ENCODE data around the gene DPT. TPM values are rescaled to one million over a fixed set of nuclear protein-coding genes. Genes with fewer than 3 reads are reported as not detected.

DPT gene
- total and polyA plus RNA-seq, 10 of the 15 experiments (the other 5 are each of a cell fraction or from before 2014, with no cell fraction given), result 0.05 to 0.10 TPM; not detected in 8

DNA sequence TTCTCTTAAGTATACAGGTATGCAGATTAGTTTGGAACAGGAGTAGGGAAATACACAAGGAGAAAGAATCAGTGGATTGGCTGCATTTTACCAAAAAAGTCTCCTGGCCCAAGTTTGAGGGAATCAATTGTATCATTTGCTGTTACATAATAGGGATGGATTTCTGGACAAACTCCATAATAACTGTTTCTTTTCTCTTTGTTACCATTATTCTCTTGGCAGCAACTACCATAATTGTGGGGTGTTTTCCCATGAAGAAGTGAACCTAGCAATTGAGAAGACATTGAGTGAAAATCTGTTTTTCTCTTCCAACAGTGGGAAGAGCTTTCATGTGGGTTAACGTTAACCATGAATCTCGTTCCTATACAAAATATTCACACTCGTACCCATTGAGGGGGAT is 46.4 kb upstream of the DPT start (continued):
- TF ChIP-seq BHLHE40 (IDR thresholded peaks at IDR 0.05; ENCODE audit: borderline replicate concordance in 1 of 2, low read depth in 2 of 2, low read length in 1 of 2) (no peak), NR2F1 (conservative IDR thresholded peaks at IDR 0.05) (no peak), ASH2L (IDR thresholded peaks at IDR 0.05; ENCODE audit: borderline replicate concordance, low read depth) (no peak), RCOR1 (conservative IDR thresholded peaks at IDR 0.05; ENCODE audit: low read depth, low read length) (no peak), SREBF2 (IDR thresholded peaks at IDR 0.05; ENCODE audit: low read length) (no peak), SMARCA5 (IDR thresholded peaks at IDR 0.05) (no peak), ZNF24 (IDR thresholded peaks at IDR 0.05) (no peak), CBFB (IDR thresholded peaks at IDR 0.05; ENCODE audit: low read depth) (no peak), NRF1 (conservative IDR thresholded peaks at IDR 0.05; ENCODE audit: low read depth, low read length) (no peak), CBX3 (IDR thresholded peaks at IDR 0.05; ENCODE audit: borderline replicate concordance, low read depth) (no peak), EP300 (IDR thresholded peaks at IDR 0.05; ENCODE audit: borderline replicate concordance in 1 of 2, control insufficient read depth in 1 of 2, low read depth in 2 of 2, low read length in 2 of 2) (no peak)
- TF ChIP-seq, protein P1, sequence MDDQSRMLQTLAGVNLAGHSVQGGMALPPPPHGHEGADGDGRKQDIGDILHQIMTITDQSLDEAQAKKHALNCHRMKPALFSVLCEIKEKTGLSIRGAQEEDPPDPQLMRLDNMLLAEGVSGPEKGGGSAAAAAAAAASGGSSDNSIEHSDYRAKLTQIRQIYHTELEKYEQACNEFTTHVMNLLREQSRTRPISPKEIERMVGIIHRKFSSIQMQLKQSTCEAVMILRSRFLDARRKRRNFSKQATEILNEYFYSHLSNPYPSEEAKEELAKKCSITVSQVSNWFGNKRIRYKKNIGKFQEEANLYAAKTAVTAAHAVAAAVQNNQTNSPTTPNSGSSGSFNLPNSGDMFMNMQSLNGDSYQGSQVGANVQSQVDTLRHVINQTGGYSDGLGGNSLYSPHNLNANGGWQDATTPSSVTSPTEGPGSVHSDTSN (IDR thresholded peaks at IDR 0.05; ENCODE audit: insufficient replicate concordance, low read depth, low read length), result no peak
- TF ChIP-seq, protein P2, sequence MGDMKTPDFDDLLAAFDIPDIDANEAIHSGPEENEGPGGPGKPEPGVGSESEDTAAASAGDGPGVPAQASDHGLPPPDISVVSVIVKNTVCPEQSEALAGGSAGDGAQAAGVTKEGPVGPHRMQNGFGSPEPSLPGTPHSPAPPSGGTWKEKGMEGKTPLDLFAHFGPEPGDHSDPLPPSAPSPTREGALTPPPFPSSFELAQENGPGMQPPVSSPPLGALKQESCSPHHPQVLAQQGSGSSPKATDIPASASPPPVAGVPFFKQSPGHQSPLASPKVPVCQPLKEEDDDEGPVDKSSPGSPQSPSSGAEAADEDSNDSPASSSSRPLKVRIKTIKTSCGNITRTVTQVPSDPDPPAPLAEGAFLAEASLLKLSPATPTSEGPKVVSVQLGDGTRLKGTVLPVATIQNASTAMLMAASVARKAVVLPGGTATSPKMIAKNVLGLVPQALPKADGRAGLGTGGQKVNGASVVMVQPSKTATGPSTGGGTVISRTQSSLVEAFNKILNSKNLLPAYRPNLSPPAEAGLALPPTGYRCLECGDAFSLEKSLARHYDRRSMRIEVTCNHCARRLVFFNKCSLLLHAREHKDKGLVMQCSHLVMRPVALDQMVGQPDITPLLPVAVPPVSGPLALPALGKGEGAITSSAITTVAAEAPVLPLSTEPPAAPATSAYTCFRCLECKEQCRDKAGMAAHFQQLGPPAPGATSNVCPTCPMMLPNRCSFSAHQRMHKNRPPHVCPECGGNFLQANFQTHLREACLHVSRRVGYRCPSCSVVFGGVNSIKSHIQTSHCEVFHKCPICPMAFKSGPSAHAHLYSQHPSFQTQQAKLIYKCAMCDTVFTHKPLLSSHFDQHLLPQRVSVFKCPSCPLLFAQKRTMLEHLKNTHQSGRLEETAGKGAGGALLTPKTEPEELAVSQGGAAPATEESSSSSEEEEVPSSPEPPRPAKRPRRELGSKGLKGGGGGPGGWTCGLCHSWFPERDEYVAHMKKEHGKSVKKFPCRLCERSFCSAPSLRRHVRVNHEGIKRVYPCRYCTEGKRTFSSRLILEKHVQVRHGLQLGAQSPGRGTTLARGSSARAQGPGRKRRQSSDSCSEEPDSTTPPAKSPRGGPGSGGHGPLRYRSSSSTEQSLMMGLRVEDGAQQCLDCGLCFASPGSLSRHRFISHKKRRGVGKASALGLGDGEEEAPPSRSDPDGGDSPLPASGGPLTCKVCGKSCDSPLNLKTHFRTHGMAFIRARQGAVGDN (IDR thresholded peaks at IDR 0.05), result no peak
